GM23338 (cell line): ENCODE results near the gene PGAP6. TPM values are rescaled to one million over a fixed set of nuclear protein-coding genes. Genes with fewer than 3 reads are reported as not detected.

Source experiments
- ATAC-seq: fragments of 200-7000 bp; cut with Tn5 transposase; 3 replicates; pipeline ENCODE4 v1.9.1; 2020
- DNase-seq: peaks from one replicate; pipeline ENCODE4 v3.0.0-alpha.2; 2015; ENCODE audit warnings: low spot score
- H2AFZ ChIP-seq: fragments of 200-600 bp; sonication (generic); 2 replicates; pipeline ENCODE4 v1.8.0; 2016; ENCODE audit warnings: antibody characterized with exemption, mild to moderate bottlenecking, moderate library complexity
- H3F3A ChIP-seq: fragments of 200-600 bp; sonication (generic); replicated peaks from 2 replicates; pipeline ENCODE4 v1.8.0; 2017; ENCODE audit warnings: antibody characterized with exemption, mixed run types, low read depth
- H3K27ac ChIP-seq: fragments of 200-600 bp; sonication (generic); 2 replicates; pipeline ENCODE4 v1.6.1; 2016; ENCODE audit warnings: low read depth
- H3K27me3 ChIP-seq: fragments of 200-600 bp; sonication (generic); 2 replicates; pipeline ENCODE4 v1.8.0; 2016; ENCODE audit warnings: mild to moderate bottlenecking, mixed run types, moderate library complexity; ENCODE audit not compliant: insufficient read depth
- H3K36me3 ChIP-seq: fragments of 200-600 bp; sonication (generic); 2 replicates; pipeline ENCODE4 v1.8.0; 2016; ENCODE audit warnings: mild to moderate bottlenecking; ENCODE audit not compliant: insufficient read depth
- H3K4me1 ChIP-seq: fragments of 200-600 bp; sonication (generic); 2 replicates; pipeline ENCODE4 v1.8.0; 2016; ENCODE audit warnings: mild to moderate bottlenecking, moderate library complexity; ENCODE audit not compliant: insufficient read depth
- H3K4me2 ChIP-seq: fragments of 200-600 bp; sonication (generic); 2 replicates; pipeline ENCODE4 v1.7.1; 2017; ENCODE audit warnings: mixed run types
- H3K4me3 ChIP-seq: fragments of 200-600 bp; sonication (generic); 2 replicates; pipeline ENCODE4 v1.6.1; 2016; ENCODE audit warnings: mixed run types
- H3K79me2 ChIP-seq: fragments of 200-600 bp; sonication (generic); replicated peaks from 2 replicates; pipeline ENCODE4 v1.8.0; 2017; ENCODE audit warnings: mild to moderate bottlenecking; ENCODE audit not compliant: insufficient read depth
- H3K9me2 ChIP-seq: fragments of 200-600 bp; sonication (generic); 2 replicates; pipeline ENCODE4 v1.8.0; 2017; ENCODE audit not compliant: insufficient read depth
- H4K20me1 ChIP-seq: fragments of 200-600 bp; sonication (generic); replicated peaks from 2 replicates; pipeline ENCODE4 v1.8.0; 2017; ENCODE audit warnings: mild to moderate bottlenecking; ENCODE audit not compliant: insufficient read depth
- H3K27ac Mint-ChIP-seq: 2 replicates; pipeline ENCODE4 v1.8.0; 2020; ENCODE audit warnings: inconsistent platforms, mild to moderate bottlenecking, moderate library complexity, mixed read lengths
- H3K27me3 Mint-ChIP-seq: 3 replicates; pipeline ENCODE4 v1.8.0; 2022; ENCODE audit warnings: low read depth, mild to moderate bottlenecking, moderate library complexity, mixed read lengths, inconsistent platforms; ENCODE audit not compliant: insufficient read depth, poor library complexity
- H3K36me3 Mint-ChIP-seq: 3 replicates; pipeline ENCODE4 v1.8.0; 2021; ENCODE audit warnings: low read depth, mild to moderate bottlenecking, inconsistent platforms, moderate library complexity, mixed read lengths
- H3K4me1 Mint-ChIP-seq: 3 replicates; pipeline ENCODE4 v1.8.0; 2020; ENCODE audit warnings: mild to moderate bottlenecking, inconsistent platforms, mixed read lengths
- H3K4me3 Mint-ChIP-seq: 3 replicates; pipeline ENCODE4 v1.8.0; 2021; ENCODE audit warnings: moderate library complexity, mild to moderate bottlenecking, inconsistent platforms, mixed read lengths
- H3K9me3 Mint-ChIP-seq: 3 replicates; pipeline ENCODE4 v1.8.0; 2020; ENCODE audit warnings: moderate library complexity, mild to moderate bottlenecking, inconsistent platforms, mixed read lengths
- CREB1 ChIP-seq: fragments of 250-450 bp; sonication (Bioruptor Pico); IDR thresholded peaks from 2 replicates; pipeline ENCODE4 v1.5.0; 2020; ENCODE audit warnings: low read depth, mild to moderate bottlenecking, moderate library complexity
- EZH2 ChIP-seq: fragments of 200-600 bp; sonication (generic); IDR thresholded peaks from one replicate; pipeline ENCODE4 v1.8.0; 2017; ENCODE audit warnings: antibody characterized with exemption, mild to moderate bottlenecking, low read depth; ENCODE audit not compliant: unreplicated experiment
- JUNB ChIP-seq: IDR thresholded peaks from one replicate; pipeline ENCODE4 v1.6.1; 2016; ENCODE audit warnings: antibody characterized with exemption; ENCODE audit not compliant: unreplicated experiment
- NANOG ChIP-seq: IDR thresholded peaks from 2 replicates; pipeline ENCODE4 v1.6.1; 2016; ENCODE audit warnings: antibody characterized with exemption, borderline replicate concordance
- STAT1 ChIP-seq: IDR thresholded peaks from one replicate; pipeline ENCODE4 v1.6.1; 2016; ENCODE audit warnings: antibody characterized with exemption; ENCODE audit not compliant: unreplicated experiment
- ZNF331 ChIP-seq: fragments of 250-450 bp; sonication (Bioruptor Pico); IDR thresholded peaks from 2 replicates; pipeline ENCODE4 v1.5.0; 2020; ENCODE audit warnings: low read depth, mild to moderate bottlenecking, moderate library complexity
- polyA plus RNA-seq: library from polyadenylated mRNA; unstranded; fragments of >200 nt; fragmentation: Nextera tagmentation; extraction: Ambion mirVana; gene quantifications from 2 replicates; pipeline ENCODE4 v1.2.1, GENCODE V29; 2016
- total RNA-seq: library from RNA; depleted of rRNA; stranded (reverse); fragments of >200 nt; shearing (Covaris generic); gene quantifications from 2 replicates; pipeline ENCODE4 v1.2.3, GENCODE V29; 2014
- TF ChIP-seq, protein P1 (sequence below): IDR thresholded peaks from one replicate; pipeline ENCODE4 v1.6.1; 2018; ENCODE audit warnings: antibody characterized with exemption; ENCODE audit not compliant: unreplicated experiment
- TF ChIP-seq, protein P2 (sequence below): IDR thresholded peaks from 2 replicates; pipeline ENCODE4 v1.6.1; 2016; ENCODE audit warnings: antibody characterized with exemption
- TF ChIP-seq, protein P3 (sequence below): fragments of 250-450 bp; sonication (Bioruptor Pico); IDR thresholded peaks from 2 replicates; pipeline ENCODE4 v1.5.0; 2020; ENCODE audit warnings: mild to moderate bottlenecking, moderate library complexity

Gene PGAP6
- total and polyA plus RNA-seq, 2 experiments from 2014 or later = 25.1 to 112 TPM

DNA sequence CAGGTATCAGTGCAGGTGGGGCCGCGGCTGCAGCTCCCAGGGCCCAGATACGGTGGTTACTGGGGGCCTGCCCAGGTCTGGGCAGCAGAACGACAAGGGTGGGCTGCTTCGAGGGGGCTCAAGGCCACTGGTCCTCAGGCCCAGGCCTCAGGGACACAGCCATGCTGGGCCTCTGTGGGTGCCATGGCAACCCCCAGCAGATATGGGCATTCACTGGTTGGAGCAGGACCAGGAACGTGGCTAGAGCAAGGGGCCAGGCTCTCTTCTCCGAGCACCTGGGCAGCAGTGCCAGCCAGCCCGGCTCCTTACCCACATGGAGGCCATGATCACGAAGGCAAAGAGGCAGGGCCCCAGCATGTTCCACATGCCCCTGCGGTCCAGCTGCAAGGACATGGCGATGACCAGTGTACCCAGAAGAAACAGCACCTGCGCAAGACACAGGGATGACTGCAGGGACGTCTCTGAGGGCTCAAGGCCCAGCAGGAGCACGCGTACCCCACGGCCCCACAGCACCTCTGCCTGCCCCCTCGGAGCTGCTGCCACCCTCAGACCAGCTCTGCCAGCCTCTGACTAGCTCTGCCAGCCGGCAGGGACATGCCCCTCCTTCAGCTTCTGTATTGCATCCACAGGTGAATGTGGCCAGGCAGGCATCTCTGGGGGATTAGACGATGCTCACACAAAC, 9.3 kb downstream of the PGAP6 start:
- H3K79me2 ChIP-seq = no peaks in the 10 kb centered on the region; the same call in 1 of the 2 replicates
- no peak overlapping the region for H3K4me3 ChIP-seq
- H3K9me2 ChIP-seq = no peaks in the 10 kb centered on the region
- peaks cover 17% of the 10 kb centered on the region for H3K36me3 Mint-ChIP-seq
- no peak overlapping the region for H3K4me3 Mint-ChIP-seq
- H3K27ac ChIP-seq = no peak overlapping the region
- peaks cover 4% of the 10 kb centered on the region; the same call in 1 of the 2 replicates for H3K4me1 ChIP-seq
- no peak for ATAC-seq
- H3K27ac Mint-ChIP-seq = no peak overlapping the region
- H3F3A ChIP-seq = peaks cover 4% of the 10 kb centered on the region
- no peak for DNase-seq
- H3K4me1 Mint-ChIP-seq = peaks cover 12% of the 10 kb centered on the region; the same call in 1 of the 3 replicates
- H2AFZ ChIP-seq = no peak overlapping the region
- H3K27me3 ChIP-seq = no peaks in the 10 kb centered on the region
- H3K36me3 ChIP-seq = peaks cover 3% of the 10 kb centered on the region; the same call in 1 of the 2 replicates
- no peaks in the 10 kb centered on the region; the same call in none of the 2 replicates for H4K20me1 ChIP-seq
- no peak overlapping the region for H3K4me2 ChIP-seq
- no peaks in the 10 kb centered on the region for H3K9me3 Mint-ChIP-seq
- H3K27me3 Mint-ChIP-seq = peaks cover 7% of the 10 kb centered on the region
- TF ChIP-seq STAT1 (no peak), EZH2 (no peak), CREB1 (CRISPR knock-in tag) (no peak), ZNF331 (CRISPR knock-in tag) (no peak), NANOG (no peak), JUNB (no peak)
- TF ChIP-seq, protein P1, sequence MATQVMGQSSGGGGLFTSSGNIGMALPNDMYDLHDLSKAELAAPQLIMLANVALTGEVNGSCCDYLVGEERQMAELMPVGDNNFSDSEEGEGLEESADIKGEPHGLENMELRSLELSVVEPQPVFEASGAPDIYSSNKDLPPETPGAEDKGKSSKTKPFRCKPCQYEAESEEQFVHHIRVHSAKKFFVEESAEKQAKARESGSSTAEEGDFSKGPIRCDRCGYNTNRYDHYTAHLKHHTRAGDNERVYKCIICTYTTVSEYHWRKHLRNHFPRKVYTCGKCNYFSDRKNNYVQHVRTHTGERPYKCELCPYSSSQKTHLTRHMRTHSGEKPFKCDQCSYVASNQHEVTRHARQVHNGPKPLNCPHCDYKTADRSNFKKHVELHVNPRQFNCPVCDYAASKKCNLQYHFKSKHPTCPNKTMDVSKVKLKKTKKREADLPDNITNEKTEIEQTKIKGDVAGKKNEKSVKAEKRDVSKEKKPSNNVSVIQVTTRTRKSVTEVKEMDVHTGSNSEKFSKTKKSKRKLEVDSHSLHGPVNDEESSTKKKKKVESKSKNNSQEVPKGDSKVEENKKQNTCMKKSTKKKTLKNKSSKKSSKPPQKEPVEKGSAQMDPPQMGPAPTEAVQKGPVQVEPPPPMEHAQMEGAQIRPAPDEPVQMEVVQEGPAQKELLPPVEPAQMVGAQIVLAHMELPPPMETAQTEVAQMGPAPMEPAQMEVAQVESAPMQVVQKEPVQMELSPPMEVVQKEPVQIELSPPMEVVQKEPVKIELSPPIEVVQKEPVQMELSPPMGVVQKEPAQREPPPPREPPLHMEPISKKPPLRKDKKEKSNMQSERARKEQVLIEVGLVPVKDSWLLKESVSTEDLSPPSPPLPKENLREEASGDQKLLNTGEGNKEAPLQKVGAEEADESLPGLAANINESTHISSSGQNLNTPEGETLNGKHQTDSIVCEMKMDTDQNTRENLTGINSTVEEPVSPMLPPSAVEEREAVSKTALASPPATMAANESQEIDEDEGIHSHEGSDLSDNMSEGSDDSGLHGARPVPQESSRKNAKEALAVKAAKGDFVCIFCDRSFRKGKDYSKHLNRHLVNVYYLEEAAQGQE = no peak
- TF ChIP-seq, protein P2, sequence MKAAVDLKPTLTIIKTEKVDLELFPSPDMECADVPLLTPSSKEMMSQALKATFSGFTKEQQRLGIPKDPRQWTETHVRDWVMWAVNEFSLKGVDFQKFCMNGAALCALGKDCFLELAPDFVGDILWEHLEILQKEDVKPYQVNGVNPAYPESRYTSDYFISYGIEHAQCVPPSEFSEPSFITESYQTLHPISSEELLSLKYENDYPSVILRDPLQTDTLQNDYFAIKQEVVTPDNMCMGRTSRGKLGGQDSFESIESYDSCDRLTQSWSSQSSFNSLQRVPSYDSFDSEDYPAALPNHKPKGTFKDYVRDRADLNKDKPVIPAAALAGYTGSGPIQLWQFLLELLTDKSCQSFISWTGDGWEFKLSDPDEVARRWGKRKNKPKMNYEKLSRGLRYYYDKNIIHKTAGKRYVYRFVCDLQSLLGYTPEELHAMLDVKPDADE = no peak
- TF ChIP-seq, protein P3, sequence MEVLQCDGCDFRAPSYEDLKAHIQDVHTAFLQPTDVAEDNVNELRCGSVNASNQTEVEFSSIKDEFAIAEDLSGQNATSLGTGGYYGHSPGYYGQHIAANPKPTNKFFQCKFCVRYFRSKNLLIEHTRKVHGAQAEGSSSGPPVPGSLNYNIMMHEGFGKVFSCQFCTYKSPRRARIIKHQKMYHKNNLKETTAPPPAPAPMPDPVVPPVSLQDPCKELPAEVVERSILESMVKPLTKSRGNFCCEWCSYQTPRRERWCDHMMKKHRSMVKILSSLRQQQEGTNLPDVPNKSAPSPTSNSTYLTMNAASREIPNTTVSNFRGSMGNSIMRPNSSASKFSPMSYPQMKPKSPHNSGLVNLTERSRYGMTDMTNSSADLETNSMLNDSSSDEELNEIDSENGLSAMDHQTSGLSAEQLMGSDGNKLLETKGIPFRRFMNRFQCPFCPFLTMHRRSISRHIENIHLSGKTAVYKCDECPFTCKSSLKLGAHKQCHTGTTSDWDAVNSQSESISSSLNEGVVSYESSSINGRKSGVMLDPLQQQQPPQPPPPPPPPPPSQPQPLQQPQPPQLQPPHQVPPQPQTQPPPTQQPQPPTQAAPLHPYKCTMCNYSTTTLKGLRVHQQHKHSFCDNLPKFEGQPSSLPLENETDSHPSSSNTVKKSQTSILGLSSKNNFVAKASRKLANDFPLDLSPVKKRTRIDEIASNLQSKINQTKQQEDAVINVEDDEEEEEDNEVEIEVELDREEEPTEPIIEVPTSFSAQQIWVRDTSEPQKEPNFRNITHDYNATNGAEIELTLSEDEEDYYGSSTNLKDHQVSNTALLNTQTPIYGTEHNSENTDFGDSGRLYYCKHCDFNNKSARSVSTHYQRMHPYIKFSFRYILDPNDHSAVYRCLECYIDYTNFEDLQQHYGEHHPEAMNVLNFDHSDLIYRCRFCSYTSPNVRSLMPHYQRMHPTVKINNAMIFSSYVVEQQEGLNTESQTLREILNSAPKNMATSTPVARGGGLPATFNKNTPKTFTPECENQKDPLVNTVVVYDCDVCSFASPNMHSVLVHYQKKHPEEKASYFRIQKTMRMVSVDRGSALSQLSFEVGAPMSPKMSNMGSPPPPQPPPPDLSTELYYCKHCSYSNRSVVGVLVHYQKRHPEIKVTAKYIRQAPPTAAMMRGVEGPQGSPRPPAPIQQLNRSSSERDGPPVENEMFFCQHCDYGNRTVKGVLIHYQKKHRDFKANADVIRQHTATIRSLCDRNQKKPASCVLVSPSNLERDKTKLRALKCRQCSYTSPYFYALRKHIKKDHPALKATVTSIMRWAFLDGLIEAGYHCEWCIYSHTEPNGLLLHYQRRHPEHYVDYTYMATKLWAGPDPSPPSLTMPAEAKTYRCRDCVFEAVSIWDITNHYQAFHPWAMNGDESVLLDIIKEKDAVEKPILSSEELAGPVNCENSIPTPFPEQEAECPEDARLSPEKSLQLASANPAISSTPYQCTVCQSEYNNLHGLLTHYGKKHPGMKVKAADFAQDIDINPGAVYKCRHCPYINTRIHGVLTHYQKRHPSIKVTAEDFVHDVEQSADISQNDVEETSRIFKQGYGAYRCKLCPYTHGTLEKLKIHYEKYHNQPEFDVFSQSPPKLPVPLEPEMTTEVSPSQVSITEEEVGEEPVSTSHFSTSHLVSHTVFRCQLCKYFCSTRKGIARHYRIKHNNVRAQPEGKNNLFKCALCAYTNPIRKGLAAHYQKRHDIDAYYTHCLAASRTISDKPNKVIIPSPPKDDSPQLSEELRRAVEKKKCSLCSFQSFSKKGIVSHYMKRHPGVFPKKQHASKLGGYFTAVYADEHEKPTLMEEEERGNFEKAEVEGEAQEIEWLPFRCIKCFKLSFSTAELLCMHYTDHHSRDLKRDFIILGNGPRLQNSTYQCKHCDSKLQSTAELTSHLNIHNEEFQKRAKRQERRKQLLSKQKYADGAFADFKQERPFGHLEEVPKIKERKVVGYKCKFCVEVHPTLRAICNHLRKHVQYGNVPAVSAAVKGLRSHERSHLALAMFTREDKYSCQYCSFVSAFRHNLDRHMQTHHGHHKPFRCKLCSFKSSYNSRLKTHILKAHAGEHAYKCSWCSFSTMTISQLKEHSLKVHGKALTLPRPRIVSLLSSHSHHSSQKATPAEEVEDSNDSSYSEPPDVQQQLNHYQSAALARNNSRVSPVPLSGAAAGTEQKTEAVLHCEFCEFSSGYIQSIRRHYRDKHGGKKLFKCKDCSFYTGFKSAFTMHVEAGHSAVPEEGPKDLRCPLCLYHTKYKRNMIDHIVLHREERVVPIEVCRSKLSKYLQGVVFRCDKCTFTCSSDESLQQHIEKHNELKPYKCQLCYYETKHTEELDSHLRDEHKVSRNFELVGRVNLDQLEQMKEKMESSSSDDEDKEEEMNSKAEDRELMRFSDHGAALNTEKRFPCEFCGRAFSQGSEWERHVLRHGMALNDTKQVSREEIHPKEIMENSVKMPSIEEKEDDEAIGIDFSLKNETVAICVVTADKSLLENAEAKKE = no peak
